Neutrophil (primary cell): ENCODE data around the gene PCDHA9.
"Not testable (repeated sequence)": the region's sequence is repeated elsewhere in the genome, so short reads cannot be mapped to it uniquely, and the experiment has no call there.

Experiments
- H3K27ac ChIP-seq: fragments of 200-600 bp; sonication (generic); 2 replicates; pipeline ENCODE4 v1.5.1; 2016; ENCODE audit warnings: mild to moderate bottlenecking, moderate library complexity
- H3K27me3 ChIP-seq: fragments of 200-600 bp; sonication (generic); 2 replicates; pipeline ENCODE4 v1.6.0; 2016; ENCODE audit warnings: mild to moderate bottlenecking
- H3K36me3 ChIP-seq: fragments of 200-600 bp; sonication (generic); 2 replicates; pipeline ENCODE4 v1.5.1; 2017
- H3K4me1 ChIP-seq, 2 experiments: fragments of 200-600 bp in 1 of 2; sonication (generic) in 1 of 2; 1 replicate in 1 of 2; 2 replicates in 1 of 2; pipeline versions ENCODE4 v1.5.1 to v1.6.1; 2013 to 2016; ENCODE audit warnings: low read depth in 1 of 2, low read length in 1 of 2, mild to moderate bottlenecking in 1 of 2, moderate library complexity in 1 of 2; ENCODE audit not compliant: control insufficient read depth in 1 of 2, insufficient read depth in 1 of 2
- H3K4me3 ChIP-seq, 2 experiments: fragments of 200-600 bp in 1 of 2; sonication (generic) in 1 of 2; 1 replicate in 1 of 2; 2 replicates in 1 of 2; pipeline ENCODE4 v1.5.1; 2013 to 2016; ENCODE audit warnings: low read depth in 1 of 2, low read length in 1 of 2, mild to moderate bottlenecking in 1 of 2, moderate library complexity in 1 of 2
- H3K9me3 ChIP-seq: fragments of 200-600 bp; sonication (generic); 2 replicates; pipeline ENCODE4 v1.5.1; 2016
- CTCF ChIP-seq: fragments of 200-600 bp; sonication (generic); IDR thresholded peaks from 2 replicates; pipeline ENCODE4 v1.5.1; 2016; ENCODE audit warnings: antibody characterized with exemption

PCDHA9 gene

GRCh38 chr5:140828362-140828737 is 19.8 kb upstream of the PCDHA9 start:
- H3K4me3 ChIP-seq: no peak overlapping the region
- peaks cover 29% of the 10 kb centered on the region for H3K27me3 ChIP-seq
- TF ChIP-seq CTCF: no peak
- H3K4me1 ChIP-seq: no peaks in the 10 kb centered on the region
- H3K27ac ChIP-seq: no peak overlapping the region
- H3K36me3 ChIP-seq: no peaks in the 10 kb centered on the region
- peaks cover 21% of the 10 kb centered on the region for H3K9me3 ChIP-seq

- H3K4me3 ChIP-seq, H3K4me1 ChIP-seq, H3K27ac ChIP-seq, H3K36me3 ChIP-seq: not testable (repeated sequence)
- peaks cover 36% of the 10 kb centered on the region for H3K27me3 ChIP-seq
- H3K9me3 ChIP-seq: peaks cover 19% of the 10 kb centered on the region
Measured at GRCh38 chr5:140829511-140830501, 18.4 kb upstream of the PCDHA9 start.

GRCh38 chr5:140833993-140834392 is 14.2 kb upstream of the PCDHA9 start, which contains the start of gene PCDHA7:
PCDHA7 (plus strand) TSS chr5:140834269; CDS start chr5:140834384, 115 bp downstream.
- peaks cover 14% of the 10 kb centered on the region for H3K9me3 ChIP-seq
- no peak within 1 kb of the TSS for H3K27ac ChIP-seq
- H3K4me3 ChIP-seq: no peak within 1 kb of the TSS
- H3K4me1 ChIP-seq: no peaks in the 10 kb centered on the region
- TF ChIP-seq CTCF: no peak
- H3K36me3 ChIP-seq: no peaks in the 10 kb centered on the region
- peaks cover 33% of the 10 kb centered on the region for H3K27me3 ChIP-seq

- not testable (repeated sequence) for H3K4me3 ChIP-seq
Measured at GRCh38 chr5:140834439-140835008, 13.7 kb upstream of the PCDHA9 start.

GRCh38 chr5:140835622-140836510 is 12.3 kb upstream of the PCDHA9 start:
- TF ChIP-seq CTCF: no peak
- Histone ChIP-seq H3K4me1 (no peaks in the 10 kb centered on the region), H3K36me3 (no peaks in the 10 kb centered on the region), H3K4me3 (no peak overlapping the region), H3K27me3 (peaks cover 21% of the 10 kb centered on the region), H3K9me3 (peaks cover 14% of the 10 kb centered on the region), H3K27ac (no peak overlapping the region)

More at GRCh38 chr5:140834439-140835008, 13.7 kb upstream of the PCDHA9 start:
- H3K27ac ChIP-seq, H3K4me1 ChIP-seq, H3K36me3 ChIP-seq: not testable (repeated sequence)
- peaks cover 28% of the 10 kb centered on the region for H3K27me3 ChIP-seq
- peaks cover 14% of the 10 kb centered on the region for H3K9me3 ChIP-seq
